HG02763 (cell line): ENCODE results near the gene ASNSD1.
A peak's percentile ranks its signal among the peaks of the same experiment; 100 is the strongest.

ENCODE experiments used
- ATAC-seq: cut with Tn5 transposase; IDR thresholded peaks from one replicate; pipeline ENCODE4 v1.9.1; 2021; ENCODE audit warnings: mild to moderate bottlenecking, moderate library complexity; ENCODE audit not compliant: unreplicated experiment

The ASNSD1 gene

DNA sequence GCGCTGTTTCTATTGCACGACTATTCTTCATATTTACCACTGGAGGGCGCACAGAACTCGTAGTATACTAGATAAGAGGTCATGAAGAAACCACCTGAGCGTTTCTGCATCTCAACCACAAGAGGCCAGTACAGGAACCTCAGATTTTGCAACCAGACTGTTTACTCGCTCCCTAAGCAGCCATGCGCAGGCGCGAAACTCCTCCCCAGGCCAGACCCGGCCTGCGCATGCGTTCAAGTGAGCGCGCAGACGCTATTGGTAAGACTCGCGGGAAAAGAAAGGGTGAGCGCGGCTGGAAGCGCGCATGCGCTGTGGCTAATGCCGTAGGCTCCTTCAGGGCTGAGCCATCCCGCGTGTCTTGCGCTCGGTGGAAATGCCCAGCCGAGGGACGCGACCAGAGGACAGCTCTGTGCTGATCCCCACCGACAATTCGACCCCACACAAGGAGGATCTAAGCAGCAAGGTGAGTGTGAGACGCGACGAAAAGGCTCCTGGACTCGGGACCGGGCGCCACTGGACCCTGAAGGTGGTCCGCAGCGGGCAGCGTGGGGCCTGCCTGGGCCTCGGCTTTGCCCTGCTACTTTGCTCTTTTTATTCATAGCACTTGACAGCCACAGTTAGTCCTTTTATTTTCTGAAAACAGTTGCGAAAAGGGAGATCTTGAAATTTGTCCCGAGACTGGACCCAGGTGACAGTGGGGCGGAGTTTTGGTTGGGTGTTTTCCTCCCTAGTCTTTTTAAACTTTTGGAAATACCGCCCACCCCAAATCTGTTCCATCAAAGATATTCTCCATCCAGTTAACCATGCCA, at the start of gene ASNSD1:
ASNSD1 (plus strand) TSS at position 312 of the 809 bp plus-strand sequence. CDS start 4,674 bp downstream, outside the sequence.
- ATAC-seq = peak; percentile 97

DNA sequence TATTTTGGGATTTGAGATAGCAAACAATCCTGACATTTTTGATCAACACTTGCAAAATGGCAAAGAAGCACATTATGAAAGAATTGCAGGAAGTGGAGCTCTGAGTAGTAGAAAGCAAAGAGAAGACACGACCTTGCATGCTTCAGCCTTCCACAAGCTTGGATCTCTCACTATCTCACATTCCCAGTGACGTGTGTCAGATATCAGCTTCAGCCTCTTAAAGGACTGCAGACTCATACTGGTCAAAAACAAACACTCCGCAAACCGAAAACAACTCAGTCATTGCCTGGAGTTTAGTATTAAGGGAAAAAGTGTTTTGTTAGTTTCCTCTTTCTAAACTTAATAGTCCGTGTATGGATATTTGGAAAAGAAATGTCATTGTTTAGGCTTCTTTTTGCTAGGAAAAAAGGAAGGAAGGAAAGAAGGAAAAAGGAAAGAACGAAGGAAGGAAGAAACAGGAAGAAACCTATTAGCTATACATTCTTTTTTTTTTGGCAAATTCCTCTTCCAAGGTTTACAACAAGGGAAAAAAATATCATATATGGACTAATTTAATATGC, 48.1 kb upstream of the ASNSD1 start:
- ATAC-seq = no peak

DNA sequence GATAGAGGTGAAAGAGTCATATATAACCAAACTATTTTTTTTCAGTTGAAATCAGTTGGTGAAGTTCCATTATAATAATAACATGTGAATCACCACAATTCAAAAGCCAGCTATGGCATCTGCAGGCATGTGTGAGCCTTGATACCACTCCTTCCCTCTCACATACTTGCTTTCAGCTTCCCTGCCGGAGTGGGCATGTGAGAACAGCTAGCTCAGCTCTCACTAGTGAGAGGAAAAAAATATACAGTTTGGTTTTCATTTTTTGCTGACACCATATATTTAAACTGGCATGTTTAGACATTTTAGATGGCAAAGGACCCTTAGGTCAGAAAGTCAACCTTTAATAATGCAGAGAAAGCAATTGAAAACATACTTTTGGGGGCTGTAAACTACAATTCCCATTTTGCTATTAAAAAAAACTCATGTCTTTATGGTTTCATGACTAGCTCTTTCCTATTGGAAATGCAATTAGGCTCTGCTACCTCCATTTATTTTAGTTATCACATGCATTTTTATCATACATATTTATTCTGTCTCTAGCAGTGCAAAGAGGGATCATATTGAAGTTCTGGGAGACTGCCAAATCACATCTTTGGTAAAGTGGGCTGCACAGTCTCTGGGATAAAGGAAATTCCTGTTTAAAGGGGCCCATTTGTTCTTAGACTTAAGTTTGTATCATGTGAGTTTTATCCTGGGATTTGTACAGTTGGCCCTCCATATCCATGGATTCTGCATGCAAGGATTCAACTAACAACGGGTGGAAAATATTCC, 47.4 kb upstream of the ASNSD1 start:
- ATAC-seq = no peak

DNA sequence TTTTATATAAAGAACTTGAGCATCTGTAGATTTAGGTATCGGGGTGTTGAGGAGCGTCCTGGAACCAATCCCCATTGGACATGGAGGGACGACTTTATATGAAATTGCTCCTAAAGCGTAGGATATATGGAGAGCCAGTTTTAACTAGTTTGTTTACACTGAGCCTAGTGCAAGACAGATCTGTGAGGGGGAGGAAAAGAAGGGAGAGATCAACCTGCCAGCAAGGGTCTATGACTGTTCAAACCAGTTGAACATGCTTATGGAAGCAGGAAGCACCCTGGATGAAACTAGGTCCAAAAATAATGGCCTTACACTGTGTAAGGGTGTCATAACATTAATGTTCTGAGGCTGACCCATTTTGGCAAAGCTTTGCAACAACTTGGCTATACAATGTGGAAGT, 46.7 kb upstream of the ASNSD1 start:
- no peak for ATAC-seq

DNA sequence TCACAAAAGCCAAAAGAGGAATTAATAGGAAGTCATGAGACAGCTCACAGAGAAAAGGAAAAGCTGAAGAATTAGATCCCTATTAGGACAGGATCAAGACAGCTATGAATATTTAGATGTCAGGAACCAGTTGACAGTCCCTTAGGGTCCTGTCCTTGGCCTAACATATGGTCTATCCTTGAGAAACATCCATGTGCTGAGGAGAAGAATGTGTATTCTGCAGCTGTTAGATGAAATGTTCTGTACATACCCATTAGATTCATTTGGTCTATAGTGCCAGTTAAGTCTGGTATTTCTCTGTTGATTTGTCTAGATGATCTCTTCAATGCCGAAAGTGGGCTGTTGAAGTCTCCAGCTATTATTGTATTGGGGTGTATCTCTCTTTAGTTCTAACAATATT, 43.1 kb upstream of the ASNSD1 start:
- ATAC-seq = no peak

DNA sequence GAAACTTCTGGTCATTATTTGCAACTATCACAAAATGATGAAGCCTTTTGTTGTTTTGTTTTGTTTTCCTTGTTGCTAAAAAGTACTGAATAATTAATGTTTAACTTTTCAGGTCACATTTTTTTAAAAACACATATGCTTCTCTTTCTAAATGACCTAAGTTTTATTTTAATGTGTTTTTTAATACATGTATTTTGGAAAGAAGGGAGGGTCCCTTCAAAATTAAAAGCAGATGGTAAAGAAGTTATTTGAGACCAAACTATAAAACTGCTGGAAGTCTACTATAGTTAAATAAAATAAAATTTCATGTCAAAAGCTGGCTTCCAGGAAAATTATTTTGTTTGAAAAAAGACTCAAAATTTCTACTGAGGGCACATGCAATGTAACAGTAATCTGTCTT, 39.5 kb upstream of the ASNSD1 start:
- no peak for ATAC-seq

DNA sequence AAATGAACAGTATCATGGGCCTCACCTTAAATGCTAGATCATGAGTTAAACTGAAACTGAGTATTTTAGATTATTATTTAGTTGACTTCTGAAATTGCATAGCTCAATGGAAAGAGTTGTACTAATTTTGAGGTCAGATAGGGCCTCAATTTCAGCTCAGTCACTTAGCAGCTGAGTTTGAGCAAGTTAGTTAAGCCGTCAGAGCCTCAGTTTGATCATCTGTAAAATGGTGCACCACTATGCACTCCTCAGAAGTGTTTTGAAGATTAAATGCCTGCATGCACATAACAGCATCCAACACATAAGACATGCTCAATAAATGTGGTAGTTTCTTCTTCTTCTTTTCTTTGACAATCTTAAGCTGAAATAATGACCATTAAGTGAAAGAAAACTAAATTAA, 38.2 kb upstream of the ASNSD1 start:
- no peak for ATAC-seq

DNA sequence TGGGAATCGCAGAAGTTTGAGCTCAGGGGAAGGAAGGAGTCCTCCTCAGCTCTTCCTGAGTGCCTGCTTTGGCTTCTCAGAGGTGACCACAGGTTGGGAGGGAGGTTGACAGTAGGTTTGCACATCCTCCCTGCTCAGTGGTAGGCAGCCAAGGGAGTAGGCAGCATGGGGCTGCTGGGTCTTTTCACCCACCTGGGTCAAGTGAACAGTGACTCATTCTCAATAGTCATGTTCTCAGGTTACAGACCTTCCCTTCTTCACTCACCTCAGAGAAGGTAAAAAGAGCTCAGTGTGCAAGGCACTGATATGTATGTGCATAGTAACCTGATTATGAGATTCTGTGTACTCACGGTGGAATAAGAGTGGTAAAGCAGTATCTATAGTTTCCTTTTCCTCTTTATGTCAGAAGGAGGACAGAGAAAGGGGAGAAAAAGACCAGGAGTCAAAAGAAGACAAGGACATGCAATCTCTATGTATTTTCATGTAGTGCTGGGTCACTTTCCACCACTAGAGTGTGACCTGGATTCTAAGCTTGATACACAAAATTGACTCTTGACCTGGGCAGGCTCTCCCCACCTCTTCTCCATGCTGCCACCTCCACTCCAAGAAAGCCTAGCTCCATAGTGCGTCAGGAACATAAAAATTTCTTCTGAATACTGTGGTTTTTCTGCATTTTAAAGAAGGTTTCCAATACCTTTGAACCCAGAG, 36.5 kb upstream of the ASNSD1 start:
- ATAC-seq = no peak

DNA sequence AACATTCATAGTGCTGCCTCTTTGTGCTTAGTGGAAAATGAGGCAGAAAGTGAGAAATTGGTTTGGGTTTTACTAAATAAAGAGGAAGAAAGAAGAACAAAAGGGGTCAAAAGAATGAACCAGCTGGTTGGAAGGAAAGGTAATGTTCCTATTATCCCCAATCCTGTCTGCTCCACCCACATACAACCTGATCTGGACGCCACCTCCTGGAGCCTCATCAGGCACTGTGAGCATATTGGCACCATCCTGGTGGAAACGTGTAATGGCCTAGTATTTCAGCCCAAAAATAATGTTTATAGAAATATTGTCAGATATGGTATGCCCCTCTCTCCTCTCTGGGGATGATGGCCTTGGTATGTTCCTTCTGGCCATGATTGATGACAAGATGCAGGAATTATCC, 35.6 kb upstream of the ASNSD1 start:
- ATAC-seq = no peak

DNA sequence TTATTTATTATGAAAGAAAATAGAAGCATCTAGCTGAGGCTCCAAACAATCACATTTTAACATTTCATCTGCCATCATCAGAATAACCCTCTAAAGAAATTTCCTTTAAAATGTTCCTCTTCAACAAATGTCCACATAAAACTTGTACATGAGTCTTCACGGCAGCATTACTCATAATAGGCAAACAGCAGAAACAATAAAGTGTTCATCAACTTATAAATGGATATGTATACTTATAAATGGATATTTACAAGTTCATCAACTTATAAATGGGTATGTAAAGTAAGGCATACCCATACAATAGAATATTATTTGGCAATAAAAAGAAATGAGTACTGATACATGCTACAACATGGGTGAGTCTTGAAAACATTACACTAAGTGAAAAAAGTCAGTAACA, 33.5 kb upstream of the ASNSD1 start:
- ATAC-seq = no peak

DNA sequence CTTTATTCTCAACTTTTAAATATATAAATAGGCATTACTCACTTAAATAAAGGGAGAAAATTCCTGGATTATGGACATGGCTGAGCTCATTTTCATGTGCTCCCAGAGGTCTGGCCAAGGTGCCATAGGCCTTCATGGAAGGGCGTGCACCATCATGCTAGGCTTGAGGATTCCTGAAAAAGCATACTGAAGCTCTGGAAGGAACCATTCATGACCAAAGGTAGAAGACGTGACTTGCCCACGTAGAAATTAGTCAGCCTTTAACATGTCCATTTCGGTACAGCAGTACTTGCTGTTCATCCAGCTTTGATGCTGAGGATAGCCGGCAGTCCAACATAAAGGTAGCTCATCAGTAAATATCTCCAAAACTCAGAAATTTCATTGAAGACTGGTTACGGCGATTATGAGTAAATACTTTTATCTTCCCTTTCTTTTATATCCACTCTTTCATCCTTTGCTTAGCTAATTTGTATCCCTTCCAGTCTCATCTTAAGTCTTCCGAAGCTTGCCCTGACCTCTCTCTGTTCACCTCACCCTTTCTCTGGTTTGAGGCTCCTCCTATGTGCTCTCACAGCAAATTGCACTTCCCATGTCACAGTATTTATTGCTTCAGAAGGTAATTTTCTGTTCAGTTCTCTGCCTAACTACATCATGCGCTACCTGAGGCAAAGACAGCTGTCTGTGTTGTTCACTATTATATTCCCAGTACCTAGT, 32.3 kb upstream of the ASNSD1 start:
- no peak for ATAC-seq

DNA sequence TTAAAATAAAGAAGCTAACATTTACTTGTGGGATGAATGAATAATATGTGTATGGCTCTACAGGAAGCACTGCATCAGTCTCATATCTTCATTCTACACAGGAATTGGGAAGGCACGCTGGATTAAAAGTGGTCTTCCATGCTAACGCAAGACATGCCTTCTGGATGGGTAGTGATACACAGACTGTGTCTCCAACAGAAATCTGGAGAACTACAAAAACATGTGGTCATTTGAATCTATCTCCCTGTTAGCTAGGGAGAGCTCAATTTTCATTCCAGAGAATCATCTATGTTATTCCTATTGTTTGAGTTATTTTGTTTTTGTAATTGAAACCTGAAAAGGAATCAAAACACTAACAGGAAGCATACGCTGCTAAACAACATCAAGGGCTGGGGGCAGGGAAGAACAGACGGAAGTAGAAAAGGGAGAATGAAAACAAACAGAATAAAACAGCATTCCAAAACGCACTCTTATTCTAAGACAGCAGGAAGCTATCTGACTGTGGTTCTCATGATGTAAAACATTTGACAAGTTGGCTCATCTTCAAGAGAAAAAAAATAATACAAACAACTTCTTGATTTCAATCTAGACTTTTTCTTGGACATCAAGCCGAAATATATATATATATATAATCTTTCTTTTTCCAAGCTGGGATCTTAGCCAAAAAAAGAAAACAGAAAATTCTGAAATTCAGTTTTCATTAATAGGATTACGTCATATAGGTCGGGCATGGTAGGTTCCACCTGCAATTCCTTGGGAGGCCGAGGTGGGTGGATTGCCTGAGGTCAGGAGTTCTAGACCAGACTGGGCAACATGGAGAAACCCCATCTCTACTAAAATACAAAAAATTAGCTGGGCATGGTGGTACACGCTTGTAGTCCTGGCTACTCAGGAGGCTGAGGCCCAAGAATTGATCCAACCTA, 31.5 kb upstream of the ASNSD1 start:
- ATAC-seq = no peak

DNA sequence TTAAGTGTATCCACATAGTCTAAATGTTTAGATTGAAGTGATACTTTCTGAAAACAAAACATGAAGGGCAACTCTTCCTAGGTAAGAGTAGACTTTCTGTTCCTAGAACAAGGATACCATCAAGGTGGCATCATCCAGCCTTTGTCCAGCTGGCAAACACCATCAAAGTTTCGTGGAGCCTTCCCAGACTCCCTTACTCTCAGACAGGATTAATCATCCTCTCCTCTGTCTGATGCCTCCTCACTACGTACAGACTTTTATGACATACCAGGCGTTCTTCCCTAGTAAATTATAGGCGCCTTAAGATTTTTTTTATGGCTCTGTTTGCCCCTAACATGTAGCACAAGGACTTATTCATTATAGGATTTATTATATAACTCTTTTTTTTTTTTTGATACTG, 29.4 kb upstream of the ASNSD1 start:
- no peak for ATAC-seq

DNA sequence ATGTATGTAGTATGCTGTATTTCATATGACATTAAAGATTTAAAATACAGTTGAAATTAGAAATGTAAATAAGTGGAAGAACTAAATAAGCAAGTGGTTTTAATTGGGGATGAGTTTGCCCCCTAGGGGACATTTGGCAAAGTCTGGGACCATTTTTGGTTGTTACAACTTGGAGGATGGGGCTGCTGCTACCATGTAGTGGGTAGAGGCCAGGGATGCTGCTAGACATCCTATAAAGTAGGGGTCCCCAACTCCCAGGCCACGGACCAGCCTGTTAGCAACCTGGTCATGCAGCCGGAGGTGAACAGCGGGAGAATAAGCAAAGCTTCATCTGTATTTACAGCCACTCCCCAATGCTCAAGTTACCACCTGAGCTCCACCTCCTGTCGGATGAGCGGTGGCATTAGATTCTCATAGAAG, 27.9 kb upstream of the ASNSD1 start:
- no peak for ATAC-seq

DNA sequence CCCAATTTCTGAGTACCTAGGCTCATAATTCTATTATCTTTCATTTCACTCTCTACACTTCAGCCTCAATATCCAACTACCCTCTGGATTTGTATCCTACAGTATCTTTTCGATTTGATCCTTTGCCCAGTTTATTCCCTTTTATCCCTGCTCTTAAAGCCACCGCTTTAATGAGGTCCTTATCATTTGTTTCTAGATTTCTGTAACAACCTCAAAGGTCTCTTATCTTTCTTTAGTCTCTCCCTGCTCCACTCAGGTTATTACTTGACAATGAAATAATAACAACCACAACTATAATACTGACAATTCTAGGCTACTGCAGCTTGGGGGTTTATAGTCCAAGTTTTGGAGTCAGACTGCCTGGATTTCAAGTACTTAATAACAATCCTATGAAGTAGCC, 25.9 kb upstream of the ASNSD1 start:
- ATAC-seq = no peak

DNA sequence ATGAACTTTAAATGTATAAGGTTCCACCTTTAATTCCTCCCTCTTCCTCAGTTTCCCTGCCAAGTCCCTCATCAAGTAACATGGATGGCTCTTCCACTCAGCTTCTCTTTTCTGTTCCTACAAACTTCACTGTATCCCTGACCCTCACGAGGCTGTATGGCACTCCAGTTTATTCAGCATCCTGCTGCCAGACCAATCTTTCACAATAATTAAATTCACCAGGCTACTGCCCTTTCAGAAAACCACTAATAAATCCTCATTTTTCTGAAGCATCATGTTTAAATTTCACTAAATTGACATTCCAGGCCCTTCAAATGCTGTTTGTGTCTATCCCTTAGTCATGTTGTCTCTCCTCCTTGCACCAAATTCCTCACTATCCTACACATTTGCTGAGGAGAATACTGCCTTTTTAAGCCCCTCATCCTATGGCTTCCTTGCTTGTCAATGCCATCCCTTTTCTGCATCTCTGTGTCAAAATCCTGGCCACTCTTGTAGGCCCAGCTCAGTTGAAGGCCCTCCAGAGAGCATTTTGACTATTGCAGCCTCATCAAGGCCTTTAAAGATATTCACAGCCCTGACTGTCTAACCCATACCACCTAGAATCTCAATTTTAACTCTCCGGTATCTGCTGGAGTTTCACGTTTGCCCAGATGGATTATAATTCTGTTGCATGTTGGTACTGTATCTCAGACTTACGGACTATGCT, 22.8 kb upstream of the ASNSD1 start:
- no peak for ATAC-seq

DNA sequence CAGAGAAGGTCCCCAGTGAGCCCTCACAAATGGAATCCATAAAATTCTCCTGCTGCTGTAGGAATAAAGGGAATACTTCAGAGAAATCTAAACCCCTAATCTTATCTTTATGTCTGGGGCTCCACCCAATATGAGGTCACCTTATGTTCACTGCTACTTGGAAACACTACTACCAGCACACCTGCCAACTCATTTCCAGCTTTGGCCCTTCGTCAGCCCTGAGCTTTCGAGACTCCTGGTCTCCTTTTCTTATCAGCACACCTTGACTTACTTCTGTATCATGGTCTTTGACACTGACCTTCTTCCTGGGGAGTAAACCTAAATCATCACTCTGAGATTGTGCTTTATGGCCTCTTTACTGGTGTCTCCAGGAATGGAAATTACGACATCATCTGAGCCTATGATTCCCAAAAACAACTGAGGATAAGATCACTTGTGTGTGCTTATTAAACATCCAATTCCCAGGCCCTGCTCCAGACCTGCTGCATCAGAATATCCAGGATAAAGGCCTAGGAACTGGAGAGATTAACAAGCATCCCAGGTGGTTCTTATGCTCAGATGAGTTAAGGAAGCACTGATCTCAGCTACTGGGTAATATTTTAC, 22.2 kb upstream of the ASNSD1 start:
- ATAC-seq = no peak

DNA sequence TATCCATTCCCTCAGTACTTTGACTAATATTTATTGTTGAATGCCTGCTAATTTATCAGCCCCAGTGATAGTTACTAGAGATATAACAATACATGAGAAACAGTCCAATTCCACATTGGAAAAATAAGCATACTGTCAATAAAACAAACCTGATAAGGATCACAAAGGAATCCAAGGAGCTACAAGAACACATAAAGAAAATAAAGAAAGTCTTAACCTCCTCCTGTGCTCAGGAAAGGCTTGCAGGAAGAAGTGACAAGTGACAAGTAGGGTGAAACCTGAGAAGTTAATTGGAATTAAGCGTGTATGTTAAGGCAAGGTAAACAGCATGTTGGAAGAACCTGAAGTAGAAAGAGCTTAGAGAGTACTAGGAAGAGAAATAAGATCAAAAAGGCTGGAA, 20.3 kb upstream of the ASNSD1 start:
- no peak for ATAC-seq

DNA sequence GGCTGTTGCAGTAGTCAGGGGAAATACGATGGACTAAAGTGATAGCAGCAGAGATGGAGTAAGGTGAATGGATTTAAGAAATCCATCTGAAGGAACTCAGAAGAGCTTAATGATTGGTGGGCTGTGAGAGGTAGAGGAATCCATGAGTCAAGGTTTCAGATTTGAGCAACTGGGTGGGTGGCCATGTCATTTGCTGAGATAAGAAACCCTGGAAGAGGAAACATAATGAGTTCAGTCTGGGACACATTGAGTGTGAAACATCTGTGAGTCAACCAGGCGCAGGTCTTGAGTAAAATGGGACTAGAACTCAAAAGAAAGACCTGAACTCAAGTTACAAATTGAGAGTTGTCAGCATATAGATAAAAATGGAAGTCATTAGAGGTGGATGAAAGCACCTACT, 19.7 kb upstream of the ASNSD1 start:
- no peak for ATAC-seq
